Thoracic aorta (tissue), 2 donors: ENCODE measurements around the gene AHRR. TPM values are rescaled to one million over a fixed set of nuclear protein-coding genes. Genes with fewer than 3 reads are reported as not detected.

Experiments used
- ATAC-seq: fragments of 150-250 bp; one replicate; pipeline ENCODE4 v1.8.0; 2017; ENCODE audit warnings: low read depth; ENCODE audit not compliant: insufficient number of reproducible peaks, low FRiP score
- DNase-seq: peaks from one replicate; pipeline ENCODE4 v3.0.0-alpha.2; 2020; ENCODE audit warnings: low spot score
- H3K27ac ChIP-seq, 2 donors: fragments of 200-600 bp; sonication (generic); 1 replicate in 1 of 2; 2 replicates in 1 of 2; pipeline ENCODE4 v1.5.1; 2016; ENCODE audit warnings: mild to moderate bottlenecking in 2 of 2, moderate library complexity in 2 of 2
- H3K27me3 ChIP-seq: fragments of 200-600 bp; sonication (generic); replicated peaks from 2 replicates; pipeline ENCODE4 v1.6.0; 2016; ENCODE audit warnings: mild to moderate bottlenecking; ENCODE audit not compliant: insufficient read depth
- H3K36me3 ChIP-seq: fragments of 200-600 bp; sonication (generic); one replicate; pipeline ENCODE4 v1.5.1; 2016
- H3K4me1 ChIP-seq, 2 donors: fragments of 200-600 bp; sonication (generic); 1 replicate in 1 of 2; 2 replicates in 1 of 2; pipeline versions ENCODE4 v1.5.1 to v1.6.0; 2016; ENCODE audit warnings: low read depth in 2 of 2, mild to moderate bottlenecking in 1 of 2; ENCODE audit not compliant: control insufficient read depth in 1 of 2
- H3K4me3 ChIP-seq: fragments of 200-600 bp; sonication (generic); 2 replicates; pipeline ENCODE4 v1.5.1; 2016; ENCODE audit warnings: mild to moderate bottlenecking
- H3K9me3 ChIP-seq: fragments of 200-600 bp; sonication (generic); 2 replicates; pipeline ENCODE4 v1.5.1; 2016
- total RNA-seq, 2 donors: library from RNA; depleted of rRNA; stranded (reverse); fragments of >200 nt; gene quantifications; one replicate each; pipeline versions ENCODE4 v1.1.0 to v1.2.3, GENCODE V29; 2016
- TF ChIP-seq, protein P1 (sequence below): fragments of 200-600 bp; sonication (generic); IDR thresholded peaks from one replicate; pipeline ENCODE4 v1.5.1; 2019; ENCODE audit warnings: antibody characterized with exemption

Gene AHRR
- total RNA-seq, 2 donors from 2014 or later = 0.85 to 3.1 TPM

DNA sequence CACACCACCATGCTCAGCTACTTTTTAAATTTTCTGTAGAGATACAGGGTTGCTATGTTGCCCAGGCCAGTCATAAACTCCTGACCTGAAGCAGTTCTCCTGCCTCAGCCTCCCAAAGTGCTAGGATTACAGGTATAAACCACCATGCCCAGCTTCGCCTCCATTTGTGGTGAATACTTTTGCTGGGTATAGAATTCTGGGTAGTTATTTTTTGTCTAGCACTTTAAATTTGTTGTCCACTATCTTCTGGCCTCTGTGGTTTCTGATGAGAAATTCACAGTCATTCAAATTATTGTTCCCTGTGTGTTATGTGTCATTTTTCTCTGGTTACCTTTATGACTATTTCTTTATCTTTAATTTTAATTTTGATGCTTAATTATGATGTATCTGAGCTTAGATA lies 63.8 kb downstream of the AHRR start:
- no peak overlapping the region for H3K4me3 ChIP-seq
- H3K4me1 ChIP-seq = no peaks in the 10 kb centered on the region
- peaks cover 4% of the 10 kb centered on the region for H3K9me3 ChIP-seq
- H3K36me3 ChIP-seq = no peaks in the 10 kb centered on the region
- no peak for ATAC-seq
- TF ChIP-seq, protein P1, sequence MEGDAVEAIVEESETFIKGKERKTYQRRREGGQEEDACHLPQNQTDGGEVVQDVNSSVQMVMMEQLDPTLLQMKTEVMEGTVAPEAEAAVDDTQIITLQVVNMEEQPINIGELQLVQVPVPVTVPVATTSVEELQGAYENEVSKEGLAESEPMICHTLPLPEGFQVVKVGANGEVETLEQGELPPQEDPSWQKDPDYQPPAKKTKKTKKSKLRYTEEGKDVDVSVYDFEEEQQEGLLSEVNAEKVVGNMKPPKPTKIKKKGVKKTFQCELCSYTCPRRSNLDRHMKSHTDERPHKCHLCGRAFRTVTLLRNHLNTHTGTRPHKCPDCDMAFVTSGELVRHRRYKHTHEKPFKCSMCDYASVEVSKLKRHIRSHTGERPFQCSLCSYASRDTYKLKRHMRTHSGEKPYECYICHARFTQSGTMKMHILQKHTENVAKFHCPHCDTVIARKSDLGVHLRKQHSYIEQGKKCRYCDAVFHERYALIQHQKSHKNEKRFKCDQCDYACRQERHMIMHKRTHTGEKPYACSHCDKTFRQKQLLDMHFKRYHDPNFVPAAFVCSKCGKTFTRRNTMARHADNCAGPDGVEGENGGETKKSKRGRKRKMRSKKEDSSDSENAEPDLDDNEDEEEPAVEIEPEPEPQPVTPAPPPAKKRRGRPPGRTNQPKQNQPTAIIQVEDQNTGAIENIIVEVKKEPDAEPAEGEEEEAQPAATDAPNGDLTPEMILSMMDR = no peak
- no peaks in the 10 kb centered on the region for H3K27me3 ChIP-seq
- DNase-seq = no peak
- no peak overlapping the region for H3K27ac ChIP-seq

DNA sequence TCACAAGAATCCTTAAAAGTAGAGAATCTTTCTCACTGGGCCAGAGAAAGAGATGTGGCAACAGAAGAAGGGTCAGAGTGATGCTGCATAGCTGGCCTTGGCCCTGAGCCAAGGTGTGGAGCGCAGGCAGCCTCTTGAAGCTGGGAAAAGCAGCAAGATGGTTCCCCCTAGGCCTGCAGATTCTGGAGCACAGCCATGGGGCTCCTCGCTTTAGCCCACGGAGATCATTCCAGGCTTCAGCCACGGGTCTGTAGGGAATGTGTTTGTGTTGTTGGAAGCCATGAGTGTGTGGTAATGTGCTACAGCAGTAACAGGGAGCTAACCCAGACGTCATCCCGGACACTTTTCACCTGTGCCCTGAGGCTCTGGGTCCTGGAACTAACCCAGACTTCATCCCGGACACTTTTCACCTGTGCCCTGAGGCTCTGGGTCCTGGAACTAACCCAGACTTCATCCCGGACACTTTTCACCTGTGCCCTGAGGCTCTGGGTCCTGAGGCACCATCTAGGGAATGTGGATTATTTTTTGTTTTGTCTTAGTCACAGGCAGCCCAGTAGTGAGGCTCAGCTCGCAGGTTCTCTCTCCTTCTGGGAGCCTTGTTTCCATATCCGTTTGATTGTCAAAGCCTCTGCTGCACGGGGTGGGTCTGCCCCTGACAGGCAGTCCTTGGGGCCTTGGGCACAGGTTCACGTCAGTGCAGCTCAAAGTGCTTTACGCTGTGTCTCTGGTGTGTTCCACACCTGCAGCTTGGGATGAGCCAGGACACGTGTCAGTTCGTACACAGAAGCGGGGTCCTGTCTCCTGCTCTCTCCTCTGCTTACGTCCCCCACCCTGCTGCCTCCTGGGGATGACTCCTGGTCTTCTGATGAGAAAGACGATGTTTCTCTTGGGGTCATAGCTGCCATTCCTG lies 65.2 kb downstream of the AHRR start:
- no peaks in the 10 kb centered on the region for H3K36me3 ChIP-seq
- ATAC-seq (no peak), DNase-seq (no peak)
- TF ChIP-seq, protein P1 = no peak
- H3K9me3 ChIP-seq = peaks cover 4% of the 10 kb centered on the region
- H3K4me1 ChIP-seq = no peaks in the 10 kb centered on the region
- H3K27ac ChIP-seq = no peak overlapping the region
- no peaks in the 10 kb centered on the region for H3K27me3 ChIP-seq
- no peak overlapping the region for H3K4me3 ChIP-seq

DNA sequence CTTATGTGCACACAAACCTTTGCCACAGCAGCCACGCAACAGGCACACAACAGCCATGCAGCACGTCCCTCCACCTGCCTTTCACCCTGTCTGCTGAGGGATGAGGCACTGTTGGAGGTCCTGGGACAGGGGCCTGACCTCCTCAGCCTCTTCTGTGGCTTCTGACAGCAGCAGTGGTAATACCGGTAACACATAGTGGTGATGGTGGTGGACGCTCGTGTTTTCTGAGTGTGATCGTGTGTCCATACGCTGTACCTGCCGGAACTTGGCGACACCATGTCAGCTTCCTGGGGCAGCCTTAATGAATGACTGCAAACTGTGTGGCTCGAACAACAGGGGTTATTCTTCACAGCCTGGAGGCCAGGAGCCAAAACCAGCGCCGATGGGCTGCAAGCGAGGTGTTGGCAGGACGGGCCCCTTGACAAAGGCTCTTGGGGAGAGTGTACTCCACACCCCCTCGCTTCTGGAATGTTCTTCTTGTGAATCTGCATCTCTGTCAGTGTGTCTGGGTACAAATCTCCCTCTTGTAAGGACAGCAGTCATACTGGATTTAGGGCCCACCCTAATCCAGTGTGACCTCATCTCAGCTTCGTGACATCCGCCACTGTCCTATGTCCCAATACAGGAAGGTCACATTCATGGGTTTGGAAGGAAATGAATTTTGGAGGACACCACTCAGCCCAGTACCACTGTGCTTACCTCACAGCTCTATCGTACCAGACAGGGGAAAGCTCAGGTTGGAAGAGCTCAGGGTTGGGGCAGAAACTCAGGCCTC lies 66.2 kb downstream of the AHRR start:
- TF ChIP-seq, protein P1 = no peak
- no peak overlapping the region for H3K27ac ChIP-seq
- no peaks in the 10 kb centered on the region for H3K27me3 ChIP-seq
- ATAC-seq = no peak
- no peaks in the 10 kb centered on the region for H3K36me3 ChIP-seq
- no peaks in the 10 kb centered on the region for H3K4me1 ChIP-seq
- H3K9me3 ChIP-seq = peaks cover 4% of the 10 kb centered on the region
- no peak overlapping the region for H3K4me3 ChIP-seq
- DNase-seq = no peak

DNA sequence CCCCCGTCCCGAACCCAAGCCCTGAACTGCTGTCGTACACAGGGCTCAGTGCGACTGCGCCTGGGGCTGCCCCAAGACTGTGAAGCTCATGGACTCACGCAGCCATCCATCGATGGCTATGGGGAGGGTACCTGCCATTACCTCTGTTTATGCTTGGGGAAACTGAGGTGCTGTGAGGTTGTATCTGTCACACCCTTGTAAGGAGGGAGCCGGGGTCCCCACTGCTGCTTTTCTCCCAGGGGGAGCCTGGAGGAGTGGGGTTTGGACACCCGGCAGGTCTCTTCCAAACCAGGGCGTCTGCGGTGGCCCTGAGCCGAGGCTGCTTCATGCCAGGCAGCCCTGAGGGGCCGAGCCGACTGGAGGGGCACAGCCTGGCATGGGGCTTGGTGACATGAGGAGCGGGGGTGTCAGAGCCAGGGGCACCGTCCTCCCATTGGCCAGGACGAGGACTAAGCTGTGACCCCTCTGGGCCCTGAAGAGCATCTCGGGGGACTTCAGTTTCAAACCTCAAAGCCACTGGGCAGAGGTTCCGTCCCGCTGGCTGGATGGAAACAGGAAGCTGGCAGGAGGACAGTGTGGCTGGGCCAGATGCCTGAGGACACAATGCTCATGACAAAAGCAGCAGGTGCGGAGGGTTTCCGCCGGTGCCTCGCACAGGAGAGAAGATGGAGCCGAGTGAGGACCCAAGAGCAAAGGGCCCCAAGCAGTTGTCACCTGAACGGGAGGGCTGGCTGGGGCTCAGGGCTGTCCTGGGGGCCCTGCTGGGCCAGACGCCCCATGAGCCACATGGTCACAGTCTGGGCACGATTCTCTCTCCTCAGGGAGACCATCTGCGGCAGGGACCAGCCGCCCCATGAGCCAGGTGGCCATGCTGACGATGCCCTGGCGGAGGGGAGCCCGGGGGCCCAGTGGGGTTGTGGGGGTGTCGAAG lies 67.0 kb downstream of the AHRR start:
- ATAC-seq = no peak
- TF ChIP-seq, protein P1 = no peak

More for the DNA sequence above, 67.0 kb downstream of the AHRR start:
- Histone ChIP-seq H3K27ac (no peak overlapping the region), H3K4me1 (no peaks in the 10 kb centered on the region), H3K9me3 (peaks cover 4% of the 10 kb centered on the region), H3K27me3 (no peaks in the 10 kb centered on the region), H3K4me3 (no peak overlapping the region), H3K36me3 (no peaks in the 10 kb centered on the region)
- no peak for DNase-seq
